Psoas muscle (tissue), 8 donors: ENCODE results near the gene GCN1. TPM values are rescaled to one million over a fixed set of nuclear protein-coding genes. Genes with fewer than 3 reads are reported as not detected.

Source experiments
- ATAC-seq, 4 donors: fragments of 200-7000 bp; cut with Tn5 transposase; one replicate each; pipeline ENCODE4 v1.9.1; 2020; ENCODE audit warnings: moderate library complexity in 3 of 4, mild to moderate bottlenecking in 2 of 4
- DNase-seq, 2 donors: peaks; one replicate each; pipeline ENCODE4 v3.0.0-alpha.2; 2020
- H3K27ac ChIP-seq: fragments of 200-600 bp; one replicate; pipeline ENCODE4 v1.8.0; 2022
- H3K27me3 ChIP-seq, 3 donors: fragments of 200-600 bp in 1 of 3; one replicate each; pipeline versions ENCODE4 v1.6.1 to v1.8.0; 2013 to 2022; ENCODE audit warnings: low read length in 2 of 3, mild to moderate bottlenecking in 2 of 3, moderate library complexity in 1 of 3; ENCODE audit not compliant: insufficient read depth in 3 of 3
- H3K36me3 ChIP-seq, 2 donors: fragments of 200-600 bp in 1 of 2; one replicate each; pipeline versions ENCODE4 v1.6.1 to v1.8.0; 2013 to 2022; ENCODE audit warnings: low read depth in 1 of 2, mild to moderate bottlenecking in 1 of 2, moderate library complexity in 1 of 2; ENCODE audit not compliant: insufficient read depth in 1 of 2
- H3K4me1 ChIP-seq: fragments of 200-600 bp; one replicate; pipeline ENCODE4 v1.8.0; 2022
- H3K4me3 ChIP-seq: fragments of 200-600 bp; one replicate; pipeline ENCODE4 v1.8.0; 2022; ENCODE audit warnings: mild to moderate bottlenecking
- H3K9me3 ChIP-seq: fragments of 200-600 bp; one replicate; pipeline ENCODE4 v1.8.0; 2022
- WGBS, 3 donors: extraction: QIAGEN DNeasy Blood & Tissue Kit; methylation state at CpG; one replicate each; pipeline versions ENCODE4 v1.1.6 to v1.1.7; 2013; 5-methylcytosine and 5-hydroxymethylcytosine counted together
- intact Hi-C, 2 donors: fragments of 100-400 bp; cut with DNase I; formaldehyde crosslinking; loops; one replicate each; pipeline versions ENCODE4 v1.11.0 to v1.14.2; 2022
- polyA plus RNA-seq, 3 donors: library from polyadenylated mRNA; stranded (reverse); fragments of 200-250 nt; gene quantifications; one replicate each; pipeline ENCODE4 v1.2.3, GENCODE V29; 2013
- total RNA-seq, 4 donors: library from RNA; stranded (reverse); fragmentation: NEBNext Ultra II Directional in 2 of 4; extraction: Animal tissue kit (Norgen Biotek cat#: 25700) in 2 of 4; gene quantifications; one replicate each; pipeline versions ENCODE4 v1.2.1 to v1.2.4, GENCODE V29; 2021 to 2023
- TF ChIP-seq, protein P1 (sequence below): fragments of 200-600 bp; IDR thresholded peaks from one replicate; pipeline ENCODE4 v1.8.0; 2022; ENCODE audit warnings: antibody characterized with exemption
- donor health status: healthy with polysubstance abuse.
- donor health status: DM: no; HTN: no; CAD: no; lungs with moderate emphysema.
- donor health status: Bipolar disorder and iron deficiency.
- donor health status: healthy.
- donor health status: DM: yes; HTN: yes; CAD: no.
- donor health status: DM: no; HTN: no; CAD: no.
- donor health status: DM: no; HTN: no; CAD: no.
- donor health status: DM: yes; HTN: yes; CAD: no.

GCN1 gene
- total and polyA plus RNA-seq, 7 donors = 19.6 to 80.9 (median 63.1) TPM

DNA sequence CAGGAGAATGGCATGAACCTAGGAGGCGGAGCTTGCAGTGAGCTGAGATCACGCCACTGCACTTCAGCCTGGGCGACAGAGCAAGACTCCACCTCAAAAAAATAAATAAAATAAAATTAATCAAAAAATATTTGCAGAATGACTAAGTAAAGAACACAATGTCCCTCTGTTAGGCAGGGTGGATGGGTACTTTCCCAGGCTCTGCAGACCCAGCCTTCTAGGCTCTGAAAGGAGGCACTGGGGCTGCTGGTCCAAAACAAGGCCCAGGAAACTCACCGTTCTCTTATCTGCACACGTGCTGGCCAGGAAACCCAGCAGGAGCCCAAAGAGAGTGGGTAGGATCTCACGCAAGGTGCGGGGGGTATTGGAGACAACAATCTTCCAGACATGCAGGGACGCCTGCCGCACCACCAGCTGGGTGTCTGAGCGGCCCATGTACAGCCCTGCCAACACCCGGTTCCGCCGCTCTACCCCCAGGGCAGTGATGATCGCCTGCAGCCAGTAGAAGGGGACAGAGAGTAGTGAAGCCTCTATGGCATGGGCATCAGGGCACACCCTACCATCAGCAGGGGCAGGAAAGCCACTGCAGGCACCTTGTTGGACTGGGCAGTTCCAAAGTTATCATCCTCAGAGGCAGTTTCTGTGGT, 52.2 kb downstream of the GCN1 start:
- DNase-seq (no peak), ATAC-seq (no peak)
- intact Hi-C loops = no loop called here
- H3K9me3 ChIP-seq = no peaks in the 10 kb centered on the region
- no peak overlapping the region for H3K4me3 ChIP-seq
- peaks cover 14 to 100% of the 10 kb centered on the region in 2 donors for H3K36me3 ChIP-seq
- H3K4me1 ChIP-seq = no peaks in the 10 kb centered on the region
- no peak overlapping the region for H3K27ac ChIP-seq
- WGBS, 3 donors = 95 to 99% (median 95%) methylated on average over 13 to 14 of the region's 14 CpGs
- H3K27me3 ChIP-seq = no peaks in the 10 kb centered on the region
- TF ChIP-seq, protein P1, sequence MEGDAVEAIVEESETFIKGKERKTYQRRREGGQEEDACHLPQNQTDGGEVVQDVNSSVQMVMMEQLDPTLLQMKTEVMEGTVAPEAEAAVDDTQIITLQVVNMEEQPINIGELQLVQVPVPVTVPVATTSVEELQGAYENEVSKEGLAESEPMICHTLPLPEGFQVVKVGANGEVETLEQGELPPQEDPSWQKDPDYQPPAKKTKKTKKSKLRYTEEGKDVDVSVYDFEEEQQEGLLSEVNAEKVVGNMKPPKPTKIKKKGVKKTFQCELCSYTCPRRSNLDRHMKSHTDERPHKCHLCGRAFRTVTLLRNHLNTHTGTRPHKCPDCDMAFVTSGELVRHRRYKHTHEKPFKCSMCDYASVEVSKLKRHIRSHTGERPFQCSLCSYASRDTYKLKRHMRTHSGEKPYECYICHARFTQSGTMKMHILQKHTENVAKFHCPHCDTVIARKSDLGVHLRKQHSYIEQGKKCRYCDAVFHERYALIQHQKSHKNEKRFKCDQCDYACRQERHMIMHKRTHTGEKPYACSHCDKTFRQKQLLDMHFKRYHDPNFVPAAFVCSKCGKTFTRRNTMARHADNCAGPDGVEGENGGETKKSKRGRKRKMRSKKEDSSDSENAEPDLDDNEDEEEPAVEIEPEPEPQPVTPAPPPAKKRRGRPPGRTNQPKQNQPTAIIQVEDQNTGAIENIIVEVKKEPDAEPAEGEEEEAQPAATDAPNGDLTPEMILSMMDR = no peak

DNA sequence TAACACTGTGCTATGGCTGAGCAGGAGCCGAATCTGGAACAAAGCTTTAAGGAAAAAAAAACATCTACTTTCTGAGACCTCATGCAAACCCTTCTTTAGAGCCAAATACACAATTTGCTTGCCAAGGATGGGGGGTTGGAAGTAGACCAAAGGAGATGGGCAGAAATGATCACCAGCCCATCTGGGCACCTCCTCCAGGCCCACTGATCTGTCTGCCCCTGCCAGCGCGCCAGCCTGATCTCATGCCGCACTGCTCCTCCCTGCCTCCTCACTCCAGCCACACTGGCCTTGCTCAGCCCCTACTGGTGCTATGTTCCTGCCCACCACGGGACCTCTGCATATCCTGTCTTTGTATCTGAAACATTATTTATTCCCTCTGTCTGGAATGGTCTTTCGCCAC, 53.2 kb downstream of the GCN1 start:
- DNase-seq = no peak
- no peak overlapping the region for H3K27ac ChIP-seq
- no peak overlapping the region for H3K4me3 ChIP-seq
- H3K9me3 ChIP-seq = no peaks in the 10 kb centered on the region
- intact Hi-C loops = no loop called here
- H3K4me1 ChIP-seq = no peaks in the 10 kb centered on the region
- no peaks in the 10 kb centered on the region for H3K27me3 ChIP-seq
- ATAC-seq = no peak
- TF ChIP-seq, protein P1 = no peak
- peaks cover 14 to 100% of the 10 kb centered on the region in 2 donors for H3K36me3 ChIP-seq
- WGBS, 3 donors = 92 to 97% (median 93%) methylated on average over 6 of the region's 6 CpGs

DNA sequence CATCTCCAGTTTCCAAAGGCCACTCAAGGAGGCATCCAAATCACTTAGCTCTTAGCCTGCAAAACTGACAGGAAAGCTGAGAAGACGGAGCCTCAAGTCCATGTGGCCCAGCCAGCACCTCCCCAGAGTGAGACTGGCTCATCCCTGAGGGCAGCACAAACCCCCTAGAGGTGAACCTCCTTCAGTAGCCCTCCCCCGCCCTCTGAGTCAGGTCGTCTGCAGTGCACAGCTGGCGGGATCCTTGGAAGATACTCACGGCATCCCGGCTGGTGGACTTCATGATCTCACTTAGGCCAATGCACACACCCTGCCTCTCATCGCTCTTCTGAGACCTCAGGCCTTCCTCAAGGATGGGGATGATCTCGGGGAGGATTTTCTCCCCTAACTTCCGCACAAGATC, 53.9 kb downstream of the GCN1 start:
- intact Hi-C loops = no loop called here
- TF ChIP-seq, protein P1 = no peak
- no peaks in the 10 kb centered on the region for H3K27me3 ChIP-seq
- no peak overlapping the region for H3K4me3 ChIP-seq
- DNase-seq = no peak
- no peak overlapping the region for H3K27ac ChIP-seq
- peaks cover 14 to 100% of the 10 kb centered on the region in 2 donors for H3K36me3 ChIP-seq
- no peaks in the 10 kb centered on the region for H3K9me3 ChIP-seq
- ATAC-seq = no peak
- H3K4me1 ChIP-seq = no peaks in the 10 kb centered on the region
- WGBS, 3 donors = 86 to 88% (median 86%) methylated on average over 9 of the region's 9 CpGs

DNA sequence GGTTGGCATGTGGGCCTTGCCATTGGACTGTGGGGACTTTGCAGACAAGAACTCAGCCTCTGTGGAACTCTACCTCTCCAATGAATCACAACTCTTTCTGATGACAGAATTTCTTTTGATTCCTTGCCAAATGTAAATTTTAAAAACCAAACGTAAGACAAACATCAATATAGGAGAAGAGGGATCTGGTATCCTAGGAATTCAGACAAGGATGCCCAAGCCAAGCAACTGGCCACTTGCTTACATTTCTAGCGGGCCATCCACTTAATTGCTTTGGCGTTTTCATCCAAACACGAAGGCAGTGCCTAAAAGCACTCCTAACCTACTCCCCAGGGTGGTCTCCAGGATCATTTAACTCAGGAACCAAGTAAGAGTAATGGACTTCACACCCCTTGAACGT, 54.6 kb downstream of the GCN1 start:
- intact Hi-C loops = loop anchor here in 1 of 2 donors (5.0 kb wide), 1 partner anchor 37 kb away; no protein-coding TSS in a partner anchor
- no peaks in the 10 kb centered on the region for H3K9me3 ChIP-seq
- H3K4me3 ChIP-seq = no peak overlapping the region
- no peak for DNase-seq
- H3K27ac ChIP-seq = no peak overlapping the region
- ATAC-seq = no peak
- H3K4me1 ChIP-seq = no peaks in the 10 kb centered on the region
- 67 to 85% (median 78%) methylated on average over 5 of the region's 5 CpGs for WGBS, 3 donors
- H3K27me3 ChIP-seq = no peaks in the 10 kb centered on the region
- TF ChIP-seq, protein P1 = no peak
- peaks cover 16 to 100% of the 10 kb centered on the region in 2 donors for H3K36me3 ChIP-seq

DNA sequence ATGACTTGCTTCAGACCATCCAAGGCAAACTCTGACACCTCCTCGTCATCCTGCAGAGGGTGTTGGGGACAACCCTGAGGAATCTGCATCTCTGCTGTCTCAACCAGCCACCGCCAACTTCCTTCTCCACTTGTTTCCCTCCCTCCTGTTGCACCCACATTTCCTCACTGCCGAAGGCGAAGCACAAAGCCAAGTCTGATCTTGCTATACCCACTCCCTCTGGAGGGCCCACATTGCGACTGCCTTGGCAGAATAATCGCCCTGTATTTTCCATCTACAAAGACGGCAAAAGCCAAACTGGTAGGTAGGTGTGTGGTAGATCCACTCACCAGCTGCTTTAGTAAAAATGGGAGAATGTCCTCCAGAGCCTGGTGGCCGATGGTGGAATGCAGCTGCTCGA, 56.1 kb downstream of the GCN1 start:
- intact Hi-C loops = loop anchor here in 1 of 2 donors (5.0 kb wide), 1 partner anchor 39 kb away; no protein-coding TSS in a partner anchor
- no peak overlapping the region for H3K4me3 ChIP-seq
- TF ChIP-seq, protein P1 = no peak
- H3K36me3 ChIP-seq = peaks cover 15 to 100% of the 10 kb centered on the region in 2 donors
- no peak for ATAC-seq
- DNase-seq = no peak
- H3K4me1 ChIP-seq = no peaks in the 10 kb centered on the region
- no peaks in the 10 kb centered on the region for H3K9me3 ChIP-seq
- no peak overlapping the region for H3K27ac ChIP-seq
- 80 to 83% (median 82%) methylated on average over 9 of the region's 9 CpGs for WGBS, 3 donors
- no peaks in the 10 kb centered on the region for H3K27me3 ChIP-seq
